GM18951 (cell line): ENCODE data around the gene RNFT2.
"Not testable (repeated sequence)": the region's sequence is repeated elsewhere in the genome, so short reads cannot be mapped to it uniquely, and the experiment has no call there.

Experiments used
- POLR2A ChIP-seq: IDR thresholded peaks from 4 replicates; pipeline ENCODE4 v1.6.1; 2011; ENCODE audit warnings: mild to moderate bottlenecking; ENCODE audit not compliant: insufficient read length, insufficient read depth; ENCODE audit errors: extremely low read depth
- in situ Hi-C: fragments of 300-500 bp; cut with MboI; formaldehyde crosslinking; loops from one replicate; pipeline ENCODE4 v1.12.0; 2022; ENCODE audit warnings: low sequenced_read_pairs, mixed read lengths, inconsistent platforms; ENCODE audit not compliant: unreplicated experiment

RNFT2 gene

DNA sequence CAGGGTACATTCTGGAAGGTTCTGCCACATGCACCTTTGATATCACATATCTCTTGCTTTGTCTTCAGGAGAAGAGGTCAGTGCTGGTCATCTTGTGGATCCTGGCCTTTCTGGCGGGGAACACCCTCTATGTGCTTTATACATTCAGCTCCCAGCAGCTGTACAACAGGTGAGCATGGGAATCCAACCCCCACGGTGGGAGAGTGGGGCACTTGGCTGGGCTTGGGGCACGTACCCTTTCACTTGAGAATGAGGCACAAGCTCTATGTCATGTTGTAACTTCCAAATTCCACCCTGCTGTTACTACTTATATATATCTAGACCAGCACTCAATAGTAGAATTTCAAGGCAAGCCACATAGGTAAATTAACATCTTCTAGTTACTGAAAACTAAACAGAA, 28.6 kb downstream of the RNFT2 start:
- no peak for TF ChIP-seq POLR2A
- in situ Hi-C loops: no loop called here

DNA sequence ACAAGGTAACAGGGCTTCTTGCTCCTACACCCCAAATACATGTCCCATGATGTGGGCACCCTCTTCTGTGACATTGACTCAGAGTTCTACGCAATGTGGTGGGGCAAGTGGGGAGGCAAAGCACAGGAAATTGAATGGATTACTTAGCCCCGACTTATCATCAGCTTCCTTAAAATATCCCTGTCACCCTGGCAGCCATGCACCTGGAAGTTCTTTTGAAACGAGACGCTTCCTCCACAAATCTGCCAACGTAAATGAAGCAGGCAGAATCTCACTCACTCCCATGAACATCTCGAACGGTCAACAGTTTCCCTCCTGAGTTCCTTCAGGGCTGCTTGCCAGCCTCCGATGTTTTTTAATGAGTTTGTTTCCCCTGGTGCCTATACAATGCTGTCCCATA, 33.5 kb downstream of the RNFT2 start:
- no peak for TF ChIP-seq POLR2A
- in situ Hi-C loops: no loop called here

DNA sequence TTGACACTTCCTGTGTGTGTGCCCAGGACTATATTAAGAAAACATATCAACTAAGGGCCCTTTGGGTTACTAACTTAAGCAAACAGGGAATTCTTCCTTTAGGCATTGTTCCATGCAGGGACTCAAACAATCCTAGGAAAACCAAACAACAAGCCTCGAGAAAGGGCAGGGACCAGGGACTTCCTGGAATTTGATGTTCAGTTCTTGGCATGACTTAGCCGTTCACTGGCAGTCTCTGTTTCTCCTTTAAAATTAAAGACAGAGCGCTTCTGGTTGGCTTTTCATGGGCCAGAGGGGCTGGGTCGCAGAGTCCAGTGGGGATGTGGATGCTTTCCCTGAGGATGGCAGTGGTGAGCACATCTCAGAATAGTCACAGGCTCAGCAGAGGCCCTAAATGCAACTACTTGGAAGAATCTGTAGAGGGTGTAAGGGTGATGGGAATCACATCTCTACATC, 35.2 kb downstream of the RNFT2 start:
- in situ Hi-C loops: no loop called here
- TF ChIP-seq POLR2A: no peak

DNA sequence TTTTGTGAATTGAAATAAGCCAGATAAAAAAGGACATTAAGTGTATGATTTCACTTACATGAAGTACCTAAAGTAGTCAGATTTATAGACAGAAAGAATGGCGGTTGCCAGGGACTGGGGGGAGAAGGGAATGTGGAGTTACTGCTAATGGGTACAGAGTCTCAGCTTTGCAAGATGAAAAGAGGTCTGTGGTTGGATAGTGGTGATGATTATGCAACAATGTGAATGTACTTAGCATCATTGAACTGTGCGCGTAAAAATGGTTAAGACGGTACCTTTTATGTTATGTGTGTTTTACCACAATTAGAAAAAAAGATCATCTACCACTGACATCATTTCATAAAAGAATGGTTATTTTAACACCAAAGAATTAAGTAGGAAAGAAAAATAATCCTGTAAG, 35.9 kb downstream of the RNFT2 start:
- in situ Hi-C loops: no loop called here

DNA sequence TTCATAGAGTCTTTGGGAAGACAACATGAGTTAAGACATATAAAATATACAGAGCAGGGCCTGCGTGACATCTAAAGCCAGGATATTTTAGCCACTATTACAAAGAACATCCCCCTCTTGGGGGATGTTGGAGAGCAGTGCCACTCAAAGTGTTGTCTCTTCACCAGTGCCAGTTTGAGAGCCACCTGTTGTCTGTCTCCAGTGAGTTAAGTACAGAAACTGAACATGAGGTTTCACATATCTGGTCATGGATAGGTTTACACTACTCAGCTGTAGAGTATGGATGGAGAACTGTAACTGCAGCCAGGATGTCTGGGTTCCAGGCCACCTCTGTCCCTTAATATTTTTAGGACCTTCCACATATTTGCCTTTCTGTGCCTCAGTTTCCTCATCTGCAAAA, 39.1 kb downstream of the RNFT2 start:
- in situ Hi-C loops: no loop called here
- TF ChIP-seq POLR2A: no peak

More for the DNA sequence above, 35.9 kb downstream of the RNFT2 start:
- TF ChIP-seq POLR2A: no peak

DNA sequence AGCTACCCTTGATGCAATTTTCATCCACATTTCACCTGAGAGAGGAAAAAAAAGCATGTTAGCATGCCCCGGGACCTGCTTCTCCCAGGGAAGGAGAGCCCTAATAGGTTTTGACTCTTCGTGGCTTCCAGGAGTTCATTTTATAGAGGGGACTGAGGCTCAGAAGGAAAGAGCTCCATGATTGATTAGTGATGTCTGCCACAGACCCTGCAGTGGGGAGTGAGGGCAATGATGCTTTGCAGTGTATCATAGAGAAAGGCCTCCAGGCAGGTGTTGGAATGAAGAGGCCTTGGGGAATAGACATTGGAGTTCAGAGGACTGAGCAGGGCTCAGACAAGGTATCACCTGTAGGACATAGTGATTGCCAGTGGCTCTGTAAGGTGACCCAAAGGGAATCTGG, 41.5 kb downstream of the RNFT2 start:
- no peak for TF ChIP-seq POLR2A
- in situ Hi-C loops: no loop called here

DNA sequence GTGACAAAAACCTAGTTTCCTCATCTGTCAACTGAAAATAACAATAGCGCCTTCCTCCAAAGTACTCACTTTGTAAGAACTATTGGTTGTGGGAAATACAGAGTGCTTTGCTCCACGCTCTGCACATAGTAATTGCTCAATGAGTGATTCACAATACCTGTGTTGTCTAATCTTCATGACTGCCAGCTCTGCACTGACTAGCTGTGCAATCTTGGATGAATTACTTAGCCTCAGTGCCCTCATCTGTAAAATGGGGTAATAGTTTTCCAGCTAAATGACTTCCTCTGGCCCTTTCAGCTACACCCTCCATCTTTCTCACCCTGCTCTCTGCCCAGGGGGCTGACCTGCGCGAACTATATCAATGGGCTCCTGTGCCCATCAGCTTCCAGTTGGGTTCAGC, 42.8 kb downstream of the RNFT2 start:
- no peak for TF ChIP-seq POLR2A
- in situ Hi-C loops: no loop called here

DNA sequence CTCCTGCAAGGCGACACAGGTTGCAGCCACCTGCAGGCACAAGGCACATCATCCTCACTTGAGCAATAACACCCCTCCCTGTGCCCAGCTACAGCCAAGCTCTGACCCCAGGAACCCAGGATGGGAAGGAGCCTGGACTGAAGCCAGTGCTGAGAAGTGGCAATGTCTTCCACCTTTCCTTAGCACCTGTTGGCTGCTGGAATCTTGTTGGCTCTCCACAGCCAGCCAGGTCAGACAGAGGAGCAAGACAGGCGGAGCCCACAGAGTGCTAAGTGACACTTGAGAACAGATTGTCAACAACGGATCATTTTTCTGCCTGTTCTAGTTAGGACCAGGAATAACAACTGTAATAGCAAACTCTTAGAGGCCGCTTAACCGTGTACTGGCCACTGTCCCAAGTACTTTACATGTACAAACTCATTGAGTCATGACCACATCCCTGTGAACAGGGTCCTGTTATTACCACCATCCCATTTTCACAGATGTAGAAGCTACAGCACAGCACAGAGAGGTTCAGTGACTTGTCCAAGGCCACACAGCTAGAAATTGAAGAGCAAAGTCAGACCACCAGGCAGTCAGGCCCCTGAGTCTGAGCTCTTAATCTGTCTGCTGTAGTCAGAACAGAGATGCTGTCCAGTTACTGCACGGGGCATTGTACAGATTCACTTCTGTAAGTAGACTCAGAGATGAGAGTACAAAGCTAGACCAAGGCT, 45.6 kb downstream of the RNFT2 start:
- TF ChIP-seq POLR2A: no peak
- in situ Hi-C loops: no loop called here

DNA sequence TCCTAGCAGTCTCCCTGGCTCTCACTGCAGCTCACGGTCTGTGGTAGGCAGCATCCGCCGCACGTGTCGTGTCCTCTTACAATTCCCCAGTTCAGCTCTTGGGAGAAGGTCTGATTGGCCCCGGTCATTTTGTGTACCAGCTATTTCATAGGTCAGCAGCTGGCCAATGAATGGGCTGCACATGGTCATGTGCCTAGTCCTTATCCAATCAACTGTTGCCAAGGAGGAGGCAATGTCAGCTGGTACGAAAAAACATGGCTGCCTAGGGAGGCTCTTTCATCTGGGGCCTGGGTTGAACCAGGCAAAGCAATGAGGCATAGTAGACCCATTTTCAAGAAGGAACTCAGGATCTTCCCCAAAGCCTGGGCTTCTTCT, 46.1 kb downstream of the RNFT2 start:
- in situ Hi-C loops: no loop called here
- no peak for TF ChIP-seq POLR2A

DNA sequence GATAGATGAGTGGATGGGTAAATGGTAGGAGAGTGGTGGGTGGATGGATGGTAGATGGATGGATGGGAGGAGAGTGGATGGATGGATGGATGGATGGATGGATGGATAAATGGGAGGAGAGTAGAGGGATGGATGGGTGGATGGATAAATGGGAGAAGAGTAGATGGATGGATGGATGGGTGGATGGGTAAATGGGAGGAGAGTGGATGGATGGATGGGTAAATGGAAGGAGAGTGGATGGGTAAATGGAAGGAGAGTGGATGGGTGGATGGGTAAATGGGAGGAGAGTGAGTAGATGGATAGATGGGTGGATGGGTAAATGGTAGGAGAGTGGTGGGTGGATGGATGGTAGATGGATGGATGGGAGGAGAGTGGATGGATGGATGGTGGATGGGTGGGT, 51.4 kb downstream of the RNFT2 start:
- in situ Hi-C loops: not testable (repeated sequence)

DNA sequence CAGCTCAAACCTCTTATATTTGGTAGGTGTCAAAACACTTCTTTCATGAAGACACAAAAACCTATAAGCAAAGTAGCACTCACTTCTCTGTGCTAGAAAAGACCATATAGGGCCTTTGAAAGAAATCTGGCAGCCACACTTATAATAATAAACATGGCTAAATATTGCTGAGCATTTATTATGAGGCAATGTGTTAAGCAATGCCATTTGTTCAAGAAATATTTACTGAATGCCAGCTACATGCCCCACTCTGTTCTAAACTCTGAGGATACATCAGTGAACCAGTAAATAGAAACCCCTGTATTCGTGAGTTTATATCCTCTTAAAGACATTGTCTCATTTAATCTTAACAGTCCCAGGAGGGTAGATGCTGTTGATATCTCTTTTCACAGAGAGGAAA, 52.0 kb downstream of the RNFT2 start:
- in situ Hi-C loops: no loop called here
- no peak for TF ChIP-seq POLR2A

DNA sequence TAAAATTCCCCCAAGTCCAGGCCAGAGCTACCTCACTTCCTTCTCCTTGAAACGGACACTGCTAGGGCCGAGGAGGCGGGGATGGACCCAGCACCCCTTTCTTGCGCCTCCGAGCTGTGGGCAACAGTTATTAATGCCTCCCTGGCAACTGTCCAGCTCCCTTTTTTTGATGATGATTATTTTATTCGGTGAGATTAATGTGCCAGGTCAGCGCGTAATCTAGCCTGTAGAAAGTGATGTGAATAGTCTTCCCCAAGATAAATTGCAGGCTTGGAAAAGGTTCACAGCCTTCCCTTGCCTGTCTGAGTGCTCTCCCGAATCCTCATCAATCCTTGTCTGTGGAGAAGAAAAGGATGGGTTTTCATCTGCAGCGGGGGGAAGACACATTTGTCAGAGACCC, 54.3 kb downstream of the RNFT2 start:
- TF ChIP-seq POLR2A: no peak
- in situ Hi-C loops: no loop called here

DNA sequence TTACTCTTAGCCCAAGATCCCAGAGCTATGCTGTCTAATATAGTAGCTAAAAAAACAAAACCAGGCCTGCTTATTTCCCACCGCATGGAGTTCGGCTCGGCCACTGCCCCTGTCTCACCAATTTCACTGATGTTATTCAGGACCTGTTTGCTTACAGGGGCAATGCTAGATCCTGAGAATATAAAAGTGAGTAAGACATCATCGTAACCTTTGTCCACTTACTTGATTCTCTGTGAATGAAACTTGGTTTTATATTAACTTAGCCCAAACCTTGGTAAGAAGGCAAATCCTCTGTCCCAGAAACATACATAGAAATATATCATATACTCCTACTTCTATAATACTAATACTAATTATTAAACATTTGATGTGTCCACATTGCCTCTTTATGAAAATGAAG, 56.6 kb downstream of the RNFT2 start:
- in situ Hi-C loops: no loop called here
- no peak for TF ChIP-seq POLR2A

DNA sequence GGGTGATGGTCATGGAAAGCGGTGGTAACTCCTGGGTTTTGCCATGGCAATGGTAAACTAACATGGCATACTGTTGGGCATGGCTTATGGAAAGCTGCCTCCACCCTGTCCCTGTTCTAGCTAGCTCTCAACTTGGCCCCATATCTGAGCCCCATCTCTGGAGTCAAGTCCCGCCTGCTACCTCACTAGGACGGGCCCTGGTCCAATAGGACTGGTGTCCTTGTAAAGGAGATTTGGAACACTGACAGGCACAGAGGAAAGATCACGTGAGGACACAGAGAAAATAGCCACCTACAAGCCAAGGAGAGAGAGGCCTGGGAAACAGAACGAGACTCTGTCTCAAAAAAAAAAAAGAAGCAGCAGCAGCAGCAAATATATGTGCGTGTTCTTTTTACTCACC, 59.8 kb downstream of the RNFT2 start:
- in situ Hi-C loops: no loop called here
- TF ChIP-seq POLR2A: no peak

DNA sequence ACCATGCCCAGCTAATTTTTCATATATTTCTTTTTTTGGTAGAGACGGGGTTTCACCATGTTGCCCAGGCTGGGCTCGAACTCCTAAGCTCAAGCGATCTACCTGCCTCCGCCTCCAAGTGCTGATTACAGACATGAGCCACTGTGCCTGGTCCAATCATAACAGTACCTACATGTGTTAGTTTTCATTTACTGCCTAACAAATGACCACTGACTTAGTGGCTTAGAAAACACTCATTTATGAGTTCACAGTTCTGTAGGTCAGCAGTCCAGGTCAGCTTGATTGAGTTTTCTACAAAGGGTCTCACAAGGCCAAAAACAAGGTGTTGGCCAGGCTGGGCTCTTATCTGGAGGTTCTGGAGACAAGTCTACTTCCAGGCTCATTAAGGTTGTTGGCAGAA, 60.6 kb downstream of the RNFT2 start:
- no peak for TF ChIP-seq POLR2A
- in situ Hi-C loops: no loop called here

DNA sequence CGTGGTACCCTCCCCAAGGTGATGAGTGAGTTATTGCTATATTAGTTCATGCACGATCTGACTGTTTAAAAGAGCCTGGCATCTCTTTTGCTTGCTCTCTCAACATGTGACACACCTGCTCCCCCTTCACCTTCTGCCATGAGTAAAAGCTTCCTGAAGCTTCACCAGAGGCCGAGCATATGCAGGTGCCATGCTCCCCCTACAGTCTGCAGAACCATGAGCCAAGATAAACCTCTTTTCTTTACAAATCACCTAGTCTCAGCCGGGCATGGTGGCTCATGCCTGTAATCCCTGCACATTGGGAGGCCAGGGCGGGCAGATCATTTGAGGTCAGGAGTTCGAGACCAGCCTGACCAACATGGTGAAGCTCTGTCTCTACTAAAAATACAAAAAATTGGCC, 61.8 kb downstream of the RNFT2 start:
- in situ Hi-C loops: no loop called here
- TF ChIP-seq POLR2A: no peak

DNA sequence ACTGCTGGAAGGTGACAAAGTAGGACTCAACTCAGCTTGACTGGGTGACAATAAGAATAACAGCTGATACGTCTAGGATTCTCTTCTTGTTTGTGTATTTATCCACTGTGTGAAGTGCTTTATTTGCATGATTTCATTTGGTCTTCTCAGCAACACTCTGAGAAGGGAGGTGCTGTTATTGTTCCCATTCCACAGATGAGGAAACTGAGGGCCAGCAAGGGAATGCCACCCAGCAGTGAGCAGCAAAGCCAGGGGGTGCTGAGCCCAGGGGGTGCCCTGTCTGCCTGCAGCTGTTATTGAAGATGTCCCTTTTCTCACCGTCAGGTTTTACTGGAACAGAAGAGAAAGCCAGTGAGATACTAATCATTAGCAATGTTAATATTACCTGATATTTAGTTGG, 62.8 kb downstream of the RNFT2 start:
- TF ChIP-seq POLR2A: no peak
- in situ Hi-C loops: no loop called here
